H7 (cell line): Measurements from ENCODE around the gene NLGN1. TPM values are rescaled to one million over a fixed set of nuclear protein-coding genes. Genes with fewer than 3 reads are reported as not detected.
"Not testable (repeated sequence)": the region's sequence is repeated elsewhere in the genome, so short reads cannot be mapped to it uniquely, and the experiment has no call there.

Experiments
- DNase-seq: peaks from one replicate; pipeline ENCODE4 v3.0.0; 2012
- H3K27me3 ChIP-seq: 2 replicates; pipeline ENCODE4 v1.6.0; 2011; ENCODE audit warnings: mild to moderate bottlenecking, low read length; ENCODE audit not compliant: control insufficient read depth, insufficient read depth
- H3K36me3 ChIP-seq: replicated peaks from 2 replicates; pipeline ENCODE4 v1.5.1; 2011; ENCODE audit warnings: low read length; ENCODE audit not compliant: control insufficient read depth, insufficient read depth
- H3K4me3 ChIP-seq: 2 replicates; pipeline ENCODE4 v1.5.1; 2011; ENCODE audit warnings: low read depth, mild to moderate bottlenecking, control low read depth, low read length, moderate library complexity; ENCODE audit not compliant: insufficient read depth
- total RNA-seq: library from RNA; depleted of rRNA; stranded (reverse); fragments of >200 nt; shearing (Covaris generic); gene quantifications from 2 replicates; pipeline ENCODE4 v1.2.3, GENCODE V29; 2014; rRNA removed

The NLGN1 gene
- total RNA-seq: 7.1 and 8.8 TPM in 2 replicates

- H3K4me3 ChIP-seq: peak within 1 kb of the TSS; percentile 80
- no peaks in the 10 kb centered on the region for H3K36me3 ChIP-seq
- peaks cover 7% of the 10 kb centered on the region for H3K27me3 ChIP-seq
- peak; percentile 79 for DNase-seq
Observed at GRCh38 chr3:173397161-173398110, at the start of gene NLGN1. TSS of gene NLGN1 (plus strand) at chr3:173397744.

DNA sequence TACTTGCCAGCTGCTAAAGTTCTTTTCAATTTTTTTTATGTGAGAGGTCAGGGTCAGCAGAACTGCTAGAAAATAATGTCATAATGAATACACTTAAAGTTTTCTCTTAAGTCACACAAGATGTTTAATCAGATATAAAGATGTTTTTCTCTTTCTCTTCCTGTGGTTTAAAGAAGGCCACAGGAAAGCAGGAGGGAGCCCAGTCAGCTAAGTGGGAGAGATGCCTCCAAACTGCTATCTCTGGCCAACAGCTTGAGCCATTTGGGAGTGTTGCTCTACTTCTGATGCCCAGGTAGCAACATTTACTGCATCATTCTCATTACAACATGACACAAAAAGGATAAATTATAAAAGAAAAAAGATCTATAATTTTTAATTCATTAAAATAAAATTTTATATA, 45.7 kb upstream of the NLGN1 start:
- Histone ChIP-seq H3K4me3 (no peak overlapping the region), H3K36me3 (no peaks in the 10 kb centered on the region), H3K27me3 (no peaks in the 10 kb centered on the region)
- DNase-seq: no peak

DNA sequence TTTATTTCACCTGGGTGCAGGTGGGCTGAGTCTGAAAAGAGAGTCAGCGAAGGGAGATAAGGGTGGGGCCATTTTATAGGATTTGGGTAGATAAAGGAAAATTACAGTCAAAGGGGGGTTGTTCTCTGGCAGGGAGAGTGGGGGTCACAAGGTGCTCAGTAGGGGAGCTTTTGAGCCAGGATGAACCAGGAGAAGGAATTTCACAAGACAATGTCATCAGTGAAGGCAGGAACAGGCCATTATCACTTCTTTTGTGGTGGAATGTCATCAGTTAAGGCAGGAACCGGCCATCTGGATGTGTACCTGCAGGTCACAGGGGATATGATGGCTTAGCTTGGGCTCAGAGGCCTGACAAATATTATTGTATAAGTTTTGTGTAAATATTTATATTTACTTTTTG, 44.4 kb upstream of the NLGN1 start:
- not testable (repeated sequence) for DNase-seq, H3K36me3 ChIP-seq

DNA sequence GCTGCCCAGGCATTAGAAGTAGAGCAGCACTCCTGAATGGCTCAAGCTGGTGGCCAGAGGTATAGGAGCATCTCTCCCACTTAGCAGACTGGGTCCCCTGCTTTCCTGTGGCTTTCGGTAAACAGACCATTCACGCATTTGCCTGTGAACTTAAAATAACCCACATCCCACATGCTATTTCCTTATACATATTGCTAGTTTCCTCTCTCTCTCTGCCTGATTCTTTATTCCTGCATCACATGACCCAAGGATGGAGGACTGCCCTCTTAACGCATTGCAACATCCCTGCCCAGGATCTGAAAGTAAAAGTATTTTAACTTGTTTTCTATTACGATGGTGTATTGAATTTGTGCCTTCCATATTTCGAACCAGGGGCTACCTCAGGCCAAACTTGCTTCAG, 43.4 kb upstream of the NLGN1 start:
- Histone ChIP-seq H3K27me3 (no peaks in the 10 kb centered on the region), H3K36me3 (no peaks in the 10 kb centered on the region), H3K4me3 (no peak overlapping the region)
- no peak for DNase-seq

More for the DNA sequence above, 44.4 kb upstream of the NLGN1 start:
- H3K4me3 ChIP-seq, H3K27me3 ChIP-seq: not testable (repeated sequence)

GRCh38 chr3:173371848-173372487, 25.6 kb upstream of the NLGN1 start:
- no peak overlapping the region for H3K4me3 ChIP-seq
- no peaks in the 10 kb centered on the region for H3K27me3 ChIP-seq
- peak; percentile 10 for DNase-seq
- no peaks in the 10 kb centered on the region for H3K36me3 ChIP-seq

DNA sequence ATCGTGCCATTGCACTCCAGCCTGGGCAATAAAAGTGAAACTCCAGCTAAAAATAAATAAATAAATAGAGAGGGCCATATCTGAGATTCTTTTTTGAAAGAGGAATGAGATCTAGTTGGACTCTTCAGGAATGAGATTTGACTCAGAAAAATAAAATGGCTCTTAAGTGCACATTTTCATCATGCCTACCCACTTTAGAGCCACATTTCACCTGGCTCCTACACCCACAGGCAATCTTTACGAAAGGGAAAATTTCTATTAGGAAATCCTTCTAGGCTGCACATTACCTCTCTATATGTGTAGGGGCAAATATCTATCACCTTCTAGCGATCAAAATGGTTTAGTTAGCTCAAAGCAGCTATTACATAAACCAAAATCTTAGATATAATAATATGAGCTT, 16.9 kb upstream of the NLGN1 start:
- Histone ChIP-seq H3K27me3 (no peaks in the 10 kb centered on the region), H3K36me3 (no peaks in the 10 kb centered on the region), H3K4me3 (no peak overlapping the region)
- DNase-seq: no peak

DNA sequence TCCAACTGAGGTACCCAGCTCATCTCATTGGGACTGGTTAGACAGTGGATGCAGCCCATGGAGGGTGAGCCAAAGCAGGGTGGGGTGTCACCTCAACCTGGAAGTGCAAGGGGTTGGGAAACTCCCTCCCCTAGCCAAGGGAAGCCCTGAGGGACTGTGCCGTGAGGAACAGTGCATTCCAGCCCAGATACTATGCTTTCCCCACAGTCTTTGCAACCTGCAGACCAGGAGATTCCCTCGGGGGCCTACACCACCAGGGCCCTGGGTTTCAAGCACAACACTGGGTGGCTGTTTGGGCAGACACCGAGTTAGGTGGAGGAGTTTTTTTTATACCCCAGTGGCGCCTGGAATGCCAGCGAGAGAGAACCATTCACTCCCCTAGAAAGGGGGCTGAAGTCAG, 15.6 kb upstream of the NLGN1 start:
- H3K36me3 ChIP-seq, H3K4me3 ChIP-seq, H3K27me3 ChIP-seq, DNase-seq: not testable (repeated sequence)

DNA sequence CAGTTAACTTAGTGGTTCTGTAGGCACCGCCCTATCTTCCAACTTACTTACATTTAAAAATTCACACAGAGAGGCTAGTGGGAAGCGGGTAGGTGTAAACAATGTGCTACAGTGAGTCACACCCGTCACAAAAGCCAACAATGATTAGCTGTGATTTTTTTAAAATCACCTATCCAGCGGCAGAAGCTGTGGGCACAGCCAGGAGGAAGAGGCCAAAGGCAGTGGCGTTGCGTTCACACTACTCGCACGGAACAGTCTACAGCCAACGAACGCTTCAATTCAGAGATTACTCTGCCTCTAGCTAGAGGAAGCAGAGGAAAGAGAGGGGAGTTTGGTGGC, 2.5 kb upstream of the NLGN1 start:
- H3K4me3 ChIP-seq: peak overlapping the region; percentile 80
- no peak for DNase-seq
- H3K27me3 ChIP-seq: peaks cover 7% of the 10 kb centered on the region
- no peaks in the 10 kb centered on the region for H3K36me3 ChIP-seq

- Histone ChIP-seq H3K36me3 (no peaks in the 10 kb centered on the region), H3K4me3 (peak overlapping the region; percentile 80), H3K27me3 (peaks cover 7% of the 10 kb centered on the region)
- peak; percentile 88 for DNase-seq
Observed at GRCh38 chr3:173395412-173396181, 1.9 kb upstream of the NLGN1 start.

DNA sequence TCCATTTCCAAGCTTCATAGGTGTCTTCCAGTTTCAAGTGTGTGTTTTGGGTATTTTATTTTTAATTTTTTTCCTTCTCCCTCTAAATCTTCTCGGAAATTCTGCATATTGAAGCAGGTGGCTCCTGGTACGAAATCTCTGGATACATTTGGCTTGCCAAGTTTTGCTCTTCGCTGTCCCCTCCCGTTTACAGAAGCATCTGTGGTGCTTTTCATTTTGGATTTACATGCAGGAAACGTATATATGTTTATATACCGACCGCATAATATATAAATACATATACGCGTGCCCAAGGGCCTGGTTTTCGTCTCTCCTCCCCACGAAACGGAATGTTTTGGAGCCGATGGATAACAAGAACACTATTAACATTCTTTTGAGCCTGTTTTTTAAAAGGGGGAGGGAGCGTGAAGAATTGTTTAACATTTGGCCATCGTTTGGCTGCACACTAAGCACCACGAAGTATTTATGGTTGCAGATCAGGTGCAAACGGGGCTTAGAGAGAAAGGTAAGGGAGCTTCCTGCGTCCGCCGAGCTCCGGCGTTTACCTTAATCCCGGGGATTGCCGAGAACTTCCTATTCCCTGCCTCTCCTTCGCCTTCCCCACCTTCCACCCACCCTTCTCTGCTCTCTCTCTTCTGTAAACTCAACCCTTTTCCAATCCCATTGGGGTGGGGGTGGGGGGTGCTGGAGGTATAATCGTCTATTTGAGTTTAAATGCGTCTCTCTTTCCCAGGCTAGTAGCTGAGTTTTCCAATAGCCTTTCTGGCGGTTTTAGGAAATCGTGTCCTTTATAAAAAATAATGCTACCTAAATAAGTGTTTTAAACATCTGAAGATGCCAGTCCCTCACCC, 1.1 kb upstream of the NLGN1 start:
- Histone ChIP-seq H3K4me3 (peak overlapping the region; percentile 80), H3K27me3 (peaks cover 7% of the 10 kb centered on the region), H3K36me3 (no peaks in the 10 kb centered on the region)
- DNase-seq: peak; percentile 50

GRCh38 chr3:173398111-173398479, 551 bp downstream of the NLGN1 start:
- DNase-seq: no peak
- Histone ChIP-seq H3K27me3 (peaks cover 7% of the 10 kb centered on the region), H3K4me3 (peak overlapping the region; percentile 80), H3K36me3 (no peaks in the 10 kb centered on the region)

DNA sequence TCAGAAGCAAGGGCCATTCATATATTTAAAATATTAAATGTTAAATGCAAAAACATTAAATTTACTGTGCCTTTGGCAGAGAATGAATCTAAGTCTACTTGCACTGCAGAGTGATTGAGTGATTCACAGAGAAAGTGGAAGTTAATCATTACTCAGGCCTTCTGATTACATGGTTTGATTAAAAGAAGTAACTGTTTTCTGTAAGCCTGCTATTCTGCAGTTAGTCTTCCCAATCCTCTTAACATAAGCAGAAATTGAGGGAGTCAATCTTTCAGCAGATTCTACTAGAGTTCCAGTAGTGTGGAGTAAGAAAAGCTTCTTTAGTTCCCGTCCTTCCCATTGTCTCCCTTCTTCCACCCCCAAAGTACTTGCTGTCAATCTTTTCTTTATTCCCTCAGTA, 1.5 kb downstream of the NLGN1 start:
- peaks cover 7% of the 10 kb centered on the region for H3K27me3 ChIP-seq
- no peak for DNase-seq
- H3K4me3 ChIP-seq: no peak overlapping the region
- H3K36me3 ChIP-seq: no peaks in the 10 kb centered on the region

- Histone ChIP-seq H3K27me3 (peaks cover 1% of the 10 kb centered on the region), H3K36me3 (no peaks in the 10 kb centered on the region), H3K4me3 (no peak overlapping the region)
- DNase-seq: no peak
Observed at GRCh38 chr3:173401369-173401768, 3.8 kb downstream of the NLGN1 start.

GRCh38 chr3:173402656-173403055, 5.1 kb downstream of the NLGN1 start:
- Histone ChIP-seq H3K36me3 (no peaks in the 10 kb centered on the region), H3K4me3 (no peak overlapping the region), H3K27me3 (no peaks in the 10 kb centered on the region)
- no peak for DNase-seq
